HS-5 (cell line): ENCODE results near the gene COX7A2L.
A peak's percentile ranks its signal among the peaks of the same experiment; 100 is the strongest.
"Not testable (repeated sequence)": the region's sequence is repeated elsewhere in the genome, so short reads cannot be mapped to it uniquely, and the experiment has no call there.

Experiments used
- DNase-seq: peaks from one replicate; pipeline ENCODE4 v3.0.0-alpha.2; 2012; ENCODE audit warnings: low read depth

COX7A2L gene

DNA sequence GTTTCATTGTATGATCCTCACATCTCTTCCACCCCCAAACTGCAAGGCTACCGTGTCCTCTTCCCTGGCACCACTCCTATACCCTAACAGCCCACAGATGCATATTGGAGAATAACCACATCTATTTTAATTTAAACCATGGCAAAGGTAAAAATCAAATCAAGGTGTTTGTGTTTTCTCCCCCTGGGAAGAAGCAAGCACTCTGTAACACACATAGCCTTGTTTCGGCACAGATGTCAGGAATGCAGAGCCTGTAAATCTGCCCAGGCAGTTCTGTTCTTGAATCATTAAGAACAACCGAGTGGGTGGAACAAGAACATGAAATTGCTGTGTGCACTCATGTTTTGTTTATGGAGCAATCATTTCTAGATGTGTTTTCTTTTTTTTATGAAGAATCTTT, 6.8 kb upstream of the COX7A2L start:
- no peak for DNase-seq

DNA sequence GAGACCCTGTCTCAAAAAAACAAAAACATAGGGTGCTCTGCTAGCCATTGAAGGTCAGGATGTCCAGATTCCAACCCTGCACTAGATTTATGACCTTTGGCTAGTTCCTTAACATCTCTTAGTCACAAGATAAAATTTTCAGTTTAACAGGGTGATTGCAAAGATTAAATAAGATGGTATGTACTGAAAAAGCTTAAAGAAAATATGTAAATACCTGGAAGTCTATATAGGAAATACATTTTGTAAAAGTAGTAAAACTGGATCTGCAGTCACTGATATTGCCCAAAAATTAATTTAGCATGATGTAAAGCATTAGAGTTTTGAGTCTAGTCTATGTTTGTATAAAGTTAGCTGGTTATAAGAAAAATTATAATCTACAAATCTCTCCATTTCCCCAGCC, 5.4 kb upstream of the COX7A2L start:
- DNase-seq = no peak

DNA sequence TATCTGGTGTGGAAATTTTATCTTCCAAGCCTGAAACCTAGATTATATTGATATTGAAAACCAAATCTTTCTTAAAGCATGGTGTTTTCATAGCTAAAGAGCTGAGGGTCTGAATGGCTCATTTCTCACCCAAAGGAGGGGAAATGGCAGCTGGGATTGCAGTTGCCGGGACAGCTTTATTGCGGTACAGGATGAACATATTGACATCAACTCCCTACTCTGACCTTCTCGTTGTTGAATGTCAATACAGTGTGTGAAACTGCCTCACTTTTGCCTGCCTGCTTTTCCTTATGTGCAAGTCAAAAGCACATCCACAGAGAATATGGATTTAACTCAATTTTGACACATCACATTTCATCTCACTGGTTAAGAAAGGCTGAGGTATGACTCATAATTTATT, 3.6 kb upstream of the COX7A2L start:
- DNase-seq = no peak

DNA sequence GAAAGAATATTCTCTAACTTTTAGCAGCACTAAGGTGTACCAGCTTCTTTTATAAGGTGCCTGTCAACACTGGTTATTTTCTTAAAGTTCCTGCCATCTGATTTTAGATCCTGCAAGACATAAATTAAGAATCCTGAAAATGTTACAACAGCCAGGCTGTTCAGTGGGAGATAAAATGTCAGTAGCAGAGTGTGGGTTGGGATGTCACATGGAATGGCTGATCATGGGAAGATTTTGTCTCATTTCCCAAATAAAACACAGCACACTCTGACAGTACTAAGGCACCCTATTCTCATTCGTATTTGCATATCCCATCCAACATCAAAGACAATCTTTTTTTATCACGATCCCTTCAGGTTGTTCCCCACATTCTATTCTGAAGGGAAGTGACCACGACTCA, 2.4 kb upstream of the COX7A2L start:
- no peak for DNase-seq

DNA sequence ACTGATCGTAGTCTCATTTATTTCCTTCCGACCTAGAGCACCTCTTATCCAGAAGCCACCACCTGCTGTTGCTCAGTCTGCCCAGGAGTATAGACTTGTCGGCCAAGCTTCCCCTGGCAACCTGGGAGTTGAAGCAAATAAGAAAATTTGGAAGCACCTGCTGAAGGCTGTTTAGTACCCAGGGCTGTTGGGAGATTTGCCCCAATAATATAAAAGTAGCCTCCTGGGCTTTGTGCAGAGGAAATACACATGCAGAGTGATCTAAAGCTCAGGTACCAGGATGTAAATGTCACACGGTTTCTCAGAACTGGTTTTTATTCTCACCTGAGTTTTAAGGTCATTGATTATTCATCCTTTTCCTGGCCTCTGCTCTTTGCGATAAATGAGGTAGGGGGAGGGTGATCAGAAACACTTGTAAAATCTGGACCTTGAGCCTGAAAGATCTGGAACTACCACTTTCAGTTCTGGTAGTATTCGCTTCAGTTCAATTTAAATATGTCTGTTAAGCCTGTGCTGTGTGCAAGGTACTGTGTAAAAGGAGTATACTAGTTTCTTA, 789 bp upstream of the COX7A2L start:
- DNase-seq = no peak

DNA sequence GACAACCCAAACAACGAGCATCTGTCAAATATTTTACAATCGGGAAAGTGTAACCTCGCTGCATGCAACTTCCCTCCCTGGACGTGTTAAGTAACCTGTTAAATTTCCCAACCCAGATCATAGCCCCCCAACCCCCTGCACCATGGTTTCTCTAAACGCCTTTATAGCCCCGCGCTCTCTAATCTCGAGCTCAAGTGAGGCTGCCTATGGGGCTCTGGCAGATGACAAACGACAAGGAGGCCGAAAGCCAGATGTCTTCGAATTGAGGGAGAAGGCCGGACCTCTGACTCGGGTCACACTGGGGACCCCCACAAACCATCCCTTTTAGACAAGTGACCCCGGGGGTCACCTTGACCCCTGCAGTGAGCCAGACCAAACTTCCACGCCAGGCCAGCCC, 526 bp downstream of the COX7A2L start:
- DNase-seq = no peak

GRCh38 chr2:42359965-42360483, 993 bp downstream of the COX7A2L start:
- DNase-seq = no peak

- no peak for DNase-seq
These were observed 1.6 kb downstream of the COX7A2L start for GRCh38 chr2:42359304-42359964.

GRCh38 chr2:42353792-42354429, 7.1 kb downstream of the COX7A2L start:
- no peak for DNase-seq

DNA sequence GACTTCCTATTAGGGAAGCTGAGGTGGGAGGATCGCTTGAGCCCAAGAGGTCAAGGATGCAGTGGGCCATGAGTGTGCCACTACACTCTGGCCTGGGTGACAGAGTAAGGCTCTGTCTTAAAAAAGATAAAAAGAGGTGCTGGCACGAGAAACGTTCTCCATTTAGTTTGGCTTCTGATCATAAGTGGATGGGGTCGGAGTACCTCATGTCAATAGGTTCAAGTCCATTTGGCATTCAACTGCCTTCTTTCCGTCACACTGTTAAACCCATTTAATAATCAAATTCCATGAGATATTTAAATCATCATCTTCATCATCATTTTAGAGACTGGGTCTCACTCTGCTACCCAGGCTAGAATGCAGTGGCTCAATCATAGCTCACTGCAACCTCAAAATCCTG, 9.2 kb downstream of the COX7A2L start:
- no peak for DNase-seq

GRCh38 chr2:42350434-42351063, 10.5 kb downstream of the COX7A2L start:
- DNase-seq = no peak

DNA sequence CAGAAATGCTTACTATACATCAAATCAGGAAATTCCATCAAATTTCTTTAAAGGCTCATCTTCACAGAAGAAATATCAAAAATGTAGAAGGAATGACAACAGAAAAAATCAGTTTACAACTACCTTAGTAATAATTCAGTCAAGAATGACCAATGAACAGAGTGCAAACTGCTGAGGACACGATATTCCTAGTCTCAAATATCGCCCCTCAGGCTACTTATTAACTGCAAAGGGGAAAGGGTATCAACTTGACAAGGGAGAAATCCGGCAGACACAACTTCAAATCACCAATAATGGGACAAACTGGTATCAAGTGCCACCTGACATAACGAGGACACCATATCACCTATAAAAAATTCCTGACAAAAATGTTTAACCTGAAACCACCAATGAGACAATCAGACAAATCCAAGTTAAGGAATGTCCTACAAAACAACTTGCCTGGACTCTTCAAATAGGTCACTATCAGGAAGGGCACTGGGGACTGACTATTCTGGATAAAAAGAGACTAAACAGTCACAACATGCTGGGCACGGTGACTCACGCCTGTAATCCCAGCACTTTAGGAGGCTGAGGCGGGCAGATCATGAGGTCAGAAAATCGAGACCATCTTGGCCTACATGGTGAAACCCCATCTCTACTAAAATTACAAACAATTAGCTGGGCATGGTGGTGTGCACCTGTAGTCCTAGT, 12.8 kb downstream of the COX7A2L start:
- DNase-seq = no peak

- DNase-seq = not testable (repeated sequence)
These were observed 13.5 kb downstream of the COX7A2L start for GRCh38 chr2:42347518-42347917.

GRCh38 chr2:42346856-42347255, 14.2 kb downstream of the COX7A2L start:
- not testable (repeated sequence) for DNase-seq

- no peak for DNase-seq
These were observed 15.0 kb downstream of the COX7A2L start for GRCh38 chr2:42345986-42346385.

DNA sequence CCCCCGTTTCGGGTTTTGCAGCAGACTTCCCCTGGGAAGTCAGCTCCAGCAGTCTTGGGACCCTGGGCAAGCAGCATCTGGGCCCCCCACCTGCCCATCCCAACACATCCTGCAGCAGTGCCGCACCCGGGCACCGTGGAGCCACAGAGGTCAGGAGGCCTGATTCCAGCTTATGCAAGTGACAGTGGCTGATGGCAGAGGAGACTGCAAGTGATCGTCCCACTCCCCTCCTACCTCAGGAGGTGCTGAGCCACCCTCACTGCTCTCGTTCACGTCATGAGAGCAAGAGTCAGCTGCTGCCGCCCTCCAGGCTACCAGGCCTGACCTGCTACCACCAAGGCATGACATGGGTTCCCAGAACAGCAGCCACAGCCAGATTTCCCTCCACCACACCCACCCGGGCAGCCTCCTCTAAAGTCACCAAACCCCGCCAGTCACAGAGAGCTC, 18.2 kb downstream of the COX7A2L start:
- no peak for DNase-seq

DNA sequence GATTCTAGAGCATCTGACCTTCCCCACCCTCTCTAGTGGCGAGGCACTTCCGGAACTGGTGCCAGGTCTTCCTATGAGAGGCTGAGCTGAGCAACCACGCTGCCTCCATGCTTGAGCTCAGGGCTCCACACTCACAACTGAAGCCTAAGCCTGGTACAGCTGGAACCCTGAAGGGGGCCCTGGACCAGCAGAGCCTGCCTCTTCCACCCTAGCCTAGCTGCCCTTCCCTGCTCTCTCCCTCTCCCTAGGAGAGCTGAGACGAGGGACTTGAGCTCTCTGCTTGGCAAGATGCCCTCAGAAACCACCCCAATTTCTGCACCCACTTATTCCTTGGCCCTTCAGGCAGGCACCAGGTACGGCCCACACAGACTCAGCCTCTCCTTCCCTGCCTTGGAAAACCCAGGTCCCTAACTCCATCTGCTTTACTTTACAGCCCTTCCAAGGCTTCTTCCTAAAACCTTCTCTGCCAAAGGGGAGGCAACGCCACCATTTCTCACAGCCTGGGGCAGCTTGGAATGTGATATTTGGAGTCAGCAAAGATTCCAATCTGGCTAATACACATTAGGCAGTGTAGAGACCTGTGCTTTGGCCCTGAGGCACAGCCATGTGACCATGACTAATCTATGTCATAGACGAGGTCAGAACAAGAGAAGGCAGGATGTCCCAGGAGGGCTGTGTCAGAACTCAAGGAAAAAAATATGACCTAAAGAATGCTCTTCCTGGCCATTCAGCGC, 18.8 kb downstream of the COX7A2L start:
- peak; percentile 86 for DNase-seq

- DNase-seq = no peak
These were observed 19.9 kb downstream of the COX7A2L start for GRCh38 chr2:42340938-42341636.

- DNase-seq = no peak
These were observed 20.7 kb downstream of the COX7A2L start for GRCh38 chr2:42340045-42340937.
